GM20431 (cell line): ENCODE results near the gene RBM38.

Source experiments
- in situ Hi-C: fragments of 300-500 bp; cut with MseI, MboI; formaldehyde crosslinking; loops from one replicate; pipeline ENCODE4 v1.15.0; 2020; ENCODE audit warnings: low sequenced_read_pairs; ENCODE audit not compliant: unreplicated experiment

RBM38 gene

GRCh38 chr20:57388953-57389694 lies 2.1 kb upstream of the RBM38 start:
- in situ Hi-C loops, result loop anchor here (10.0 to 25.0 kb wide), 2 partner anchors 106 to 823 kb away; no protein-coding TSS in a partner anchor

DNA sequence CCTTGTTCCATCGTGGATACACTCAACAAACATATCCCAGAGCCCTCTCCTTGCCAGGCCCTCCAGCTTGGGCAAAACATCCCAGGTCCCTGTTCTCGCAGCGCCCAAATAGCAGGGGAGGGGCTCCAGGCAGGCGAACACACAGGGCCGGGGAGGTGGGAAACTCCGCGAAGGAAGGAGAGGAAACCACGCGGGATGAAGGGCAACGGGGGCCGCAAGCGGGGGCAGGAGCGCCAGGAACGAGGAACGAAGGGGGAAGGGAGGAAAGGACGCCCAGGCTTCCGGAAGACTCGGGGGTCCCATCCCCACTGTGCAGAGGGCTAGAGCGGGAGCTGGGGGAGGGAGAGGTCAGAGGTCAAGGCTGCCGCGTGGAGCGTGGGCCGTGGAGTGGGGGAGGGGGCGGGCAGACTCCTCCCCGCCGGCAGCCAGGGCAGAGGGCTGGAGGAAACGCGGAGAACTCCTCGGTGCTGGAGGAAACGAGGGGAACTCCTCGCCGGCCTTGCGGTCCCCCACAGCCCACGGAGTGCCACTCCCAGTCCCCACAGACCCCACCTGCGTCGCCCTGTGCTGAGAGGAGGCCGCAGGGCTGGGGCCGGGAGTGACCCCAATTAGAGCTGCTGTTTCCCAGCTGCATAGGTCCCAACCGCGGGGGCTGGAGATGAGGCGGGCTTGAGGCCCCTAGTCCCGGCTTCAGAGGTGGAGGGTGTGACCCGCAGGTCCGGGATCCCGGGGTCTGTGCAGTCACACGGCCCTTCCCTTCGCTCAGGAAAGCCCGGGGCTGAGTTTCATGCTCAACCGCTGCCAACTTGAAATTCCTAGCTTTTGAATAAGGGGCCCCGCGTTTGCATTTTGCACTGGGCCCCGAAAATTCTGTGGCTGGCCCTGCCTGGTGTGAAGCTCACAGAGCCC lies 1.2 kb upstream of the RBM38 start:
- in situ Hi-C loops, result loop anchor here (10.0 to 25.0 kb wide), 2 partner anchors 105 to 822 kb away; no protein-coding TSS in a partner anchor

GRCh38 chr20:57391439-57392301 lies 474 bp downstream of the RBM38 start:
- in situ Hi-C loops, result loop anchor here (25.0 kb wide), 1 partner anchor 821 kb away; no protein-coding TSS in a partner anchor

DNA sequence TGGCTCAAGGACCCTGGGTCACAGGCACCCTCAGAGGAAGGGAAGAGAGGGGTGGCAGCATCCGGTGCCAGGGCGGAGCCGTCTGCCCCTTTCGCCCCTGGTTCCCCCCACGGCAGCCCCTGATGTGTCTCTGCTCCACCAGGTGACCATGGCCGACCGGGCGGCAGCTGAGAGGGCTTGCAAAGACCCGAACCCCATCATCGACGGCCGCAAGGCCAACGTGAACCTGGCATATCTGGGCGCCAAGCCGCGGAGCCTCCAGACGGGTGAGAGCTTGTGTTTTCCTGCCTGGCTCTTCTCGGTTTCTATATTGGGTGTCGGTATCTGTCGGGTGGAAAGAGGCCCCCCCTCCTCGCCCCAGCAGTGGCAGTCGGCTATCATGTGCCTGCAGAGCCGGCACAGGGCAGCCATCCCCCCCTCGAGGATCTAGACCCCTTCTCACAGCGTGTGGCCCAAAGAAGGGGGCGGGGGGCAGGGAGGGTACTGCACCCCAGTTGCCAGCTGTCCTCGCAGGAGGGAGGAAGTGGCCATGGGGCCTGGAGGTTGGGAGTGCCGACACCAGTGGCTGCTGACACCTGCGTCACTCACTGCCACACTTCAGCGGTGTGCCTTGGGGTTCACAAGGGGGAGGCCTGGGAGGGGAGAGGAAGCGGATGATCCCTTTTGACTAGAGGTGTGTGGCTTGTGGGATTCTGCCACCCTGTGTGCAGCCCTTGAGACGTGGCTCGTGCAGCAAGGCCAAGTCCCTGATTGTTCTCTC lies 1.5 kb downstream of the RBM38 start:
- in situ Hi-C loops, result loop anchor here (25.0 kb wide), 1 partner anchor 820 kb away; no protein-coding TSS in a partner anchor

GRCh38 chr20:57393321-57394120 lies 2.3 kb downstream of the RBM38 start:
- in situ Hi-C loops, result loop anchor here (25.0 kb wide), 1 partner anchor 819 kb away; no protein-coding TSS in a partner anchor

DNA sequence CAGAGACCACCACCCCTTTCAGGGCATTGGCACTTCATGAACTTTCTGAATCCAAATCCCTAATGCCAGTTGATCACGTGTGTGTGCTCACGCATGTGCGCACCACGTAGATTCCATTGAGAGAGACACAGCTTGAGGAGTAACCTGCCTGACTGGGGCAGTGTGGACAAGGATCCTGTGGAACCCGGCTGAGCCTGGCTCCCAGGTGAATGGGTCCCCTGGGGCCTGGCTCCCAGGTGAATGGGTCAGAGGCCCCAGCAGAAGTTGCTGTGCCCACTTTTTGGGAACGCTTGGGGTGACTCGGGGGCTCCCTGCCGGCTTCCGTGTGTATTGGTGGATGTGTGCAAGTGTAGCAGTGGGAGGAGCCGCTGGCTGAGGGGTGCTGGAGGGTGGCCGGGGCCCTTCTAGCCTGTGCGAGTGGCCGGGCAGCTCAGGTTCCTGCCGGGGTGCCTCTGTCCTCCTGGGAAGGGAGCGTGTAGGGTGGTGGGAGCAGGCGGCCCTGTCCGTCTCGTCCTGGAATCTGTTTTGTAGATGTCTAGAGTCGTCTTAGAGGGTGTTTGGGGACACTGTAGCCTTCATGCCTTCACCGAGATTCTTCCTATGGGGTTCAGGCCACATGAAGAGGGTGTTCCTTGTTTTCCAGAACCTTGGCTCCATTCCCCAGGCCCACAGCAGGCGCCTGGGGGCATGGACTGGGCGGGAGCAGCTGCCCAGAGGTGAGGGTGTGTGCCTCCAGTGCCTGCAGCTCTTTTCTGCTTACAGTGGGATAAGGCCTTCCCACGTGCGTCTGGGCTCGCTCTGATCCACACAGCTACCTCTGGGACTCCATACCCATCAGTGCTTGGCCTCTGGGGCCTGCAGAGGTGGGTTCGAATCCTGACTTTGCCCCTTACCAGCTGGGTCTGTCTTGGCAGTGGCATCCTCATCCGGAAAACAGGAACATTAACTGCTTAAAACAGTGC lies 3.2 kb downstream of the RBM38 start:
- in situ Hi-C loops, result loop anchor here (25.0 kb wide), 1 partner anchor 818 kb away; no protein-coding TSS in a partner anchor

GRCh38 chr20:57395111-57395966 lies 4.1 kb downstream of the RBM38 start:
- in situ Hi-C loops, result loop anchor here (25.0 kb wide), 1 partner anchor 817 kb away; no protein-coding TSS in a partner anchor

- in situ Hi-C loops, result loop anchor here (25.0 kb wide), 1 partner anchor 816 kb away; no protein-coding TSS in a partner anchor
Observed at GRCh38 chr20:57396212-57396983, 5.2 kb downstream of the RBM38 start.

DNA sequence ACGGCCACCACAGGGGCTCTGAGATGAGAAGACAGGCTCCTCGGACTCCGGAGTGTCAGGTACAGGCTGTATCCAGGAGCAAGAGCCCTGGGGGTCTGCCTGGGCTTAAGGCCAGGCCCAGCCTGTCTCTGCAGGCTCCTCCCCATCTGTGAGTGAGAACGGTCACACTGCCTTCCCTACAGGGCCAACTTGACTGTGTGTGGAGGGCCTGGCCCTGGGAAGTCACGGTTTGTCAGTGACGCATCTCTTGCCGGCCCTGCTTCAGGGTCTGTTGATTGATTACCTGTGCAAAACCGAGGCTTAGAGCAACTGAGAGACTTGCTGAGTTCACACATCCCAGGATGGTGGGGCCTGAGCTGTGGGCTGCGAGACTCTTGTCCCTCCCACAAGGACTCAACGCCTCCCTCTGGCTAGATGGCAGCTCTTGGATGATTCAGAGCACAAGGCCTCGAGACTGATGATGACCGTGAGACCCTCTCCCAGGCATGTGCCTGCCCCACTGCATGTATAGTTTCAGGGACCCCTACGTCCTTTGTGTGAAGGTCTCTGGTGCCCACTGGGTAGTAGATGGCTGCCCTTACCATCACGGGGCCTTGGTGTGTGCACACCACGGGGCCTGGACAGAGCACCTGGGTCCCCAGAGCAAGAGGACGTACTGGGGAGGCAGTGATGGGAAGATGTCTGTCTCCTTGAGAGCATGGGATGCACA lies 5.9 kb downstream of the RBM38 start:
- in situ Hi-C loops, result loop anchor here (25.0 kb wide), 1 partner anchor 815 kb away; no protein-coding TSS in a partner anchor

DNA sequence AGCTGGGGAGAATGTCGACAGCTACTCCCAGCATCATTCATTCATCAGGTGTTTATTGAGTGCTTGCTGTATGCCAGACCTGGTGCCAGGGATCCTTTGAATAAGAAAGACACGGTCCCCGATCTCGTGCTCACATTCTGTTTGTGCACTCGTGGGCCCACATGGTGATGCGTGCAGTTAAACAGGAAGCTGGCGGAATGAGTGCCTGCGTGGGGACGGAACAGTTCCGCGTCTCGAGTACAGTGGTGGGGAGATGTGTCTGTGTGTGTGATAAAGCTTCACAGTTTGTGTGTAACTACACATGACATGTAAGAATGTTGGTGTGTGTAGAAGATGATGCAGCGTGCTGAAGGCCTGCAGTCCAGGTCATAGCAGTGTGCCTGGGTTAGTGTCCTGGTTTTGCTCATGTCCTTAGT lies 6.5 kb downstream of the RBM38 start:
- in situ Hi-C loops, result loop anchor here (25.0 kb wide), 1 partner anchor 815 kb away; no protein-coding TSS in a partner anchor

DNA sequence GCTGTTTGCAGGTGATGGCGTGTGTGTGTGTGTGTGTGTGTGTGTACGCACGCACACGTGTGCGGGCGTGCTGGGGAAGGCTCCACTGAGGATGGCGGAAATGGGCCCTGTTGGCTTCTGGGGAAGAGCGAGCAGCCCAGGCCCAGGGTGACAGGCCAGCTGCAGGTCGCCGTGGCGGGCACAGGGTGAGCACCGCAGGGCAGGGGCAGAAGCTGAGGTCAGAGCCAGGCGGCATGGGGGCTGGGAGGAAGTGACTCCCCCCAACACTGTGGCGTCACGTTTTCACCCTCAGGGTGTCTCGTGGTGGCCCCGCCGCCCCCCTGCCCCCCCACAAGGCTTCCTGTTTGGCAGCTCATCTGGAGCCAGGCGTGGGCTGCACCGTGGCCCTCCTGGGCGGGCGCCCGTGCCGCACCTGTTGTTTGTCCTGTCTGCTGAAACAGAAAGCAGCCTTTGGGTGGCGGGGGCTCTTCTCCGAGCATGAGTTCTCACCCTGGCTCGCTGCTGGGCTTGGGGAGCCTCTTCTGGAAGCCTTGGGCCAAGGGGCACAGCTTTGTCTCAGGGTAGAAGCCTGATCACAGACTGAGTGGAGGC lies 7.1 kb downstream of the RBM38 start:
- in situ Hi-C loops, result loop anchor here (25.0 kb wide), 1 partner anchor 814 kb away; no protein-coding TSS in a partner anchor

GRCh38 chr20:57398901-57399535 lies 7.8 kb downstream of the RBM38 start:
- in situ Hi-C loops, result loop anchor here (25.0 kb wide), 1 partner anchor 813 kb away; no protein-coding TSS in a partner anchor

DNA sequence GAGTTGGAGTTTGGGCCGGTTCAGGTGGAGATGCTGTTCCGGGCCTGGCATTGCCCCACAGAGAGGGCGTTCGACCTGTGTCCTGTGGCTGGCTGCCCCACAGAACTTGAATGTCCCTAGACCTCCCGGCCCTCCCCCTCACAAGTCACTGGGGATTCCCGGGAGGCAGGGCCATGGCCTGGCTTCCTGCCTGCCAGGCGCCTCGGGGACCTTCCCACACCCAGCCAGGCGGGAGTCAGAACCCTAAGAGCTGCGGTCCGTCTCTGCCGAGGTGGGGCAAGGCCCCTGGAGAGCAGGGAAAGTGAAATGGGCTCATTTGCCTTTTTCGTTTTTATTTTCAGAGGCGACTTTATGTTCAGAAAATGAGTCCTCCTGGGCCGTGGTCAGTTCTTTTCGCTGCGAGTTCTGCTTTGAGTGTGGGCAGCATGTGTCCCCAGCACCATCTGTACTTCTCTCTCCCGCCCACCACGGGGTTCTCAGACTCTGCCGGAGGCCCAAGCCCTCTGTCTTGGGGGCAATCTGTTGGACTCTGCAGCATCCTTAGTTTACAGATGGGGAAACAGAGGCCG lies 8.5 kb downstream of the RBM38 start:
- in situ Hi-C loops, result loop anchor here (25.0 kb wide), 1 partner anchor 813 kb away; no protein-coding TSS in a partner anchor
